ENCODE measurements around the gene ASMTL. TPM values are rescaled to one million over a fixed set of nuclear protein-coding genes. Genes with fewer than 3 reads are reported as not detected.
"Not testable (repeated sequence)": the region's sequence is repeated elsewhere in the genome, so short reads cannot be mapped to it uniquely, and the experiment has no call there.

The ASMTL gene
- total and polyA plus RNA-seq, 2 donors (not counting 1 experiment from before 2014, with no cell fraction given): 12.9 to 19.8 TPM

DNA sequence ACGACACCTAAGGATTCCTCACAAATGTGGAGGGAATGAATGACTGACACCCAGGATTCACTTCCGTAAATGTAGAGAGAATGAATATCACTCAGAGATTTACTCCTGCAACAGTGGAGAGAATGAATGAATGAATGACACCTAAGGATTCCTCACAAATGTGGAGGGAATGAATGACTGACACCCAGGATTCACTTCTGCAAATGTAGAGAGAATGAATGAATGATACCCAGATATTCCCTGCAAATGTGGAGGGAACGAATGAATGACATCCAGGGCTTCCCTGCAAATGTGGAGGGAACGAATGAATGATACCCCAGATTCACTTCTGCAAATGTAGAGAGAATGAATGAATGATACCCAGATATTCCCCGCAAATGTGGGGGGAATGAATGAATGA lies 36.6 kb upstream of the ASMTL start:
- H4K20me1 ChIP-seq (ENCODE audit: control insufficient read depth, extremely low read depth, insufficient read depth, low read length); DNase-seq (ENCODE audit: low read depth in 2 of 2); H3K36me3 ChIP-seq (ENCODE audit: control insufficient read depth, insufficient read depth, low read length); H3K9ac ChIP-seq (ENCODE audit: insufficient read depth, low read length); H3K79me2 ChIP-seq (ENCODE audit: control insufficient read depth, insufficient read depth, low read length); H3K4me2 ChIP-seq (ENCODE audit: extremely low read depth, insufficient read depth, low read length); H3K9me3 ChIP-seq (ENCODE audit: control insufficient read depth, insufficient read depth, low read depth, low read length); H2AFZ ChIP-seq (ENCODE audit: low read length); H3K27me3 ChIP-seq (ENCODE audit: control insufficient read depth, insufficient read depth, low read length); H3K4me3 ChIP-seq (replicated peaks in 1 of 4; ENCODE audit: control extremely low read depth in 1 of 4, insufficient read depth in 1 of 4, low read depth in 3 of 4, low read length in 4 of 4); H3K27ac ChIP-seq (ENCODE audit: insufficient read depth, low read length); H3K4me1 ChIP-seq (ENCODE audit: control insufficient read depth, extremely low read depth, insufficient read depth, low read length): not testable (repeated sequence)

GRCh38 chrX:1488745-1489144 lies 36.0 kb upstream of the ASMTL start:
- H3K36me3 ChIP-seq (ENCODE audit: control insufficient read depth, insufficient read depth, low read length): no peaks in the 10 kb centered on the region
- H3K4me1 ChIP-seq (ENCODE audit: control insufficient read depth, extremely low read depth, insufficient read depth, low read length): no peaks in the 10 kb centered on the region
- H3K9me3 ChIP-seq (ENCODE audit: control insufficient read depth, insufficient read depth, low read depth, low read length): no peaks in the 10 kb centered on the region
- H3K9ac ChIP-seq (ENCODE audit: insufficient read depth, low read length): no peak overlapping the region
- no peak overlapping the region for H3K27ac ChIP-seq (ENCODE audit: insufficient read depth, low read length)
- no peak for TF ChIP-seq EZH2 (IDR thresholded peaks at IDR 0.05; ENCODE audit: low read length, missing control alignments)
- TF ChIP-seq CTCF (conservative IDR thresholded peaks at IDR 0.05 in 1 of 2, IDR thresholded peaks at IDR 0.05 in 1 of 2; ENCODE audit: low read depth in 1 of 2, low read length in 2 of 2): no peak
- no peaks in the 10 kb centered on the region for H3K27me3 ChIP-seq (ENCODE audit: control insufficient read depth, insufficient read depth, low read length)
- H2AFZ ChIP-seq (ENCODE audit: low read length): no peak overlapping the region
- H3K4me2 ChIP-seq (ENCODE audit: extremely low read depth, insufficient read depth, low read length): no peak overlapping the region
- no peaks in the 10 kb centered on the region for H4K20me1 ChIP-seq (ENCODE audit: control insufficient read depth, extremely low read depth, insufficient read depth, low read length)
- H3K79me2 ChIP-seq (ENCODE audit: control insufficient read depth, insufficient read depth, low read length): no peaks in the 10 kb centered on the region
- DNase-seq (ENCODE audit: low read depth in 2 of 2): no peak
- no peak overlapping the region for H3K4me3 ChIP-seq (replicated peaks in 1 of 4; ENCODE audit: control extremely low read depth in 1 of 4, insufficient read depth in 1 of 4, low read depth in 3 of 4, low read length in 4 of 4)

DNA sequence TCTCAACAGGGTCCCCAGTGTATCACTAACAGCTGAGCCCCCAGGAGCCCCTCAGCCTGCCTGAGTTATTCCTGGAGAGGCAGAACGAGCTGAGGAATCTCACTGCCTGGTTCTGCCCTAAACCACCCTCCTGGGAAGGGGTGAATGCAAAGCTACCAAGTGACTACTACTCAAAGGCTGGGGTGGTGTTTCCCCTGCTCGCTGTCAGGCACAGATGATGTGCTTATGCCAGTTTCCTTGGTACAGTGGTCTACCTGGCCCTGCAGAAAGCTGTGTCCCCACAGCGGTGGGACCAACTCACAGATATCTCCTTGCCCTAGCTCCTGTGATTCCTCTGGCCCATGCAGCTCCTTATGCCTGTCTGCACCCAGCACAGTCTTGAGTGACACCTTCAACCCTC lies 35.4 kb upstream of the ASMTL start:
- Histone ChIP-seq H3K4me3 (replicated peaks in 1 of 4; ENCODE audit: control extremely low read depth in 1 of 4, insufficient read depth in 1 of 4, low read depth in 3 of 4, low read length in 4 of 4) (no peak overlapping the region), H3K9me3 (ENCODE audit: control insufficient read depth, insufficient read depth, low read depth, low read length) (no peaks in the 10 kb centered on the region), H3K36me3 (ENCODE audit: control insufficient read depth, insufficient read depth, low read length) (no peaks in the 10 kb centered on the region), H3K4me1 (ENCODE audit: control insufficient read depth, extremely low read depth, insufficient read depth, low read length) (no peaks in the 10 kb centered on the region), H4K20me1 (ENCODE audit: control insufficient read depth, extremely low read depth, insufficient read depth, low read length) (no peaks in the 10 kb centered on the region), H3K4me2 (ENCODE audit: extremely low read depth, insufficient read depth, low read length) (no peak overlapping the region), H2AFZ (ENCODE audit: low read length) (no peak overlapping the region), H3K79me2 (ENCODE audit: control insufficient read depth, insufficient read depth, low read length) (no peaks in the 10 kb centered on the region), H3K27ac (ENCODE audit: insufficient read depth, low read length) (no peak overlapping the region), H3K27me3 (ENCODE audit: control insufficient read depth, insufficient read depth, low read length) (no peaks in the 10 kb centered on the region), H3K9ac (ENCODE audit: insufficient read depth, low read length) (no peak overlapping the region)
- DNase-seq (ENCODE audit: low read depth in 2 of 2): no peak
- no peak for TF ChIP-seq EZH2 (IDR thresholded peaks at IDR 0.05; ENCODE audit: low read length, missing control alignments)
- no peak for TF ChIP-seq CTCF (conservative IDR thresholded peaks at IDR 0.05 in 1 of 2, IDR thresholded peaks at IDR 0.05 in 1 of 2; ENCODE audit: low read depth in 1 of 2, low read length in 2 of 2)

Data from fibroblast of lung (primary cell).